K562 (cell line): ENCODE data around the gene KRABD2.

Experiments used
- CTCF ChIP-seq, 3 experiments: IDR thresholded peaks in 2 of 3; conservative IDR thresholded peaks in 1 of 3; 2 replicates each; pipeline ENCODE4 v1.5.1; 2011 to 2012; ENCODE audit warnings: low read length in 3 of 3, mild to moderate bottlenecking in 3 of 3, control low read depth in 2 of 3, improper control_type of control experiment in 1 of 3, inconsistent platforms in 1 of 3, low read depth in 1 of 3, mixed read lengths in 1 of 3, moderate library complexity in 1 of 3; ENCODE audit not compliant: insufficient read depth in 2 of 3
- FOXK2 ChIP-seq, 2 experiments: fragments of 450-650 bp; IDR thresholded peaks in 1 of 2; conservative IDR thresholded peaks in 1 of 2; 2 replicates each; pipeline ENCODE4 v1.6.1; 2016; ENCODE audit warnings: low read depth in 2 of 2, mild to moderate bottlenecking in 1 of 2
- HNRNPL ChIP-seq: fragments of 200-400 bp; formaldehyde crosslinking; IDR thresholded peaks from 2 replicates; pipeline ENCODE4 v1.6.1; 2017; ENCODE audit warnings: low read depth, mild to moderate bottlenecking, low read length
- KDM1A ChIP-seq, 2 experiments: fragments of 450-650 bp; IDR thresholded peaks; 2 replicates each; pipeline ENCODE4 v1.6.1; 2016; ENCODE audit warnings: mild to moderate bottlenecking in 2 of 2
- NR2C2 ChIP-seq, 2 experiments: fragments of 200-800 bp in 1 of 2; sonication (Bioruptor generic) in 1 of 2; sonication (generic) in 1 of 2; formaldehyde crosslinking in 1 of 2; IDR thresholded peaks; 2 replicates each; pipeline versions ENCODE4 v1.6.1 to v1.8.0; 2016 to 2022; ENCODE audit warnings: mild to moderate bottlenecking in 1 of 2, missing compliant biosample characterization in 1 of 2, missing genetic modification characterization in 1 of 2, missing genetic modification reagents in 1 of 2
- POLR2A ChIP-seq: fragments of 450-650 bp; conservative IDR thresholded peaks from 2 replicates; pipeline ENCODE4 v1.6.1; 2016
- SIRT6 ChIP-seq: IDR thresholded peaks from one replicate; pipeline ENCODE4 v1.6.1; 2012; ENCODE audit warnings: low read depth, mild to moderate bottlenecking, control low read depth, inconsistent platforms, low read length, moderate library complexity
- SMARCA4 ChIP-seq: fragments of 450-650 bp; IDR thresholded peaks from 2 replicates; pipeline ENCODE4 v1.6.1; 2016
- TEAD4 ChIP-seq, 2 experiments: sonication (generic) in 1 of 2; formaldehyde crosslinking in 1 of 2; IDR thresholded peaks; 2 replicates each; pipeline versions ENCODE4 v1.6.1 to v1.8.0; 2012 to 2022; ENCODE audit warnings: borderline replicate concordance in 1 of 2, inconsistent platforms in 1 of 2, low read length in 1 of 2, mild to moderate bottlenecking in 1 of 2, missing genetic modification reagents in 1 of 2
- ZNF143 ChIP-seq: sonication (generic); formaldehyde crosslinking; IDR thresholded peaks from 2 replicates; pipeline ENCODE4 v1.9.0; 2022; ENCODE audit warnings: mild to moderate bottlenecking, missing genetic modification reagents
- ZNF449 ChIP-seq: fragments of 250-450 bp; sonication (Bioruptor Pico); IDR thresholded peaks from 2 replicates; pipeline ENCODE4 v1.8.0; 2022; ENCODE audit warnings: moderate library complexity, mild to moderate bottlenecking, inconsistent platforms

GRCh38 chr17:8386841-8387240 is 10.3 kb upstream of the KRABD2 start:
- TF ChIP-seq CTCF (IDR thresholded peaks at IDR 0.05 in 2 of 3, conservative IDR thresholded peaks at IDR 0.05 in 1 of 3; ENCODE audit: insufficient read depth in 2 of 3, low read depth in 1 of 3, low read length in 3 of 3) = no peak
- TF ChIP-seq FOXK2 (conservative IDR thresholded peaks at IDR 0.05 in 1 of 2, IDR thresholded peaks at IDR 0.05 in 1 of 2; ENCODE audit: low read depth in 2 of 2) = no peak
- TF ChIP-seq ZNF143 (CRISPR knock-in tag) = no peak
- no peak for TF ChIP-seq ZNF449 (CRISPR knock-in tag)
- TF ChIP-seq HNRNPL = no peak
- no peak for TF ChIP-seq POLR2A
- peak; percentile 54; the same call in 1 of the 2 replicates for TF ChIP-seq SMARCA4
- no peak for TF ChIP-seq KDM1A (IDR thresholded peaks at IDR 0.05)
- no peak for TF ChIP-seq SIRT6
- no peak for TF ChIP-seq NR2C2 (CRISPR knock-in tag; IDR thresholded peaks at IDR 0.05)
- TF ChIP-seq NR2C2 (tag; IDR thresholded peaks at IDR 0.05) = no peak
- peak; percentile 73 for TF ChIP-seq TEAD4 (IDR thresholded peaks at IDR 0.05; ENCODE audit: low read length)
- no peak for TF ChIP-seq TEAD4 (CRISPR knock-in tag; IDR thresholded peaks at IDR 0.05; ENCODE audit: borderline replicate concordance)
